ENCODE results near the gene TAL1.

TAL1 gene

DNA sequence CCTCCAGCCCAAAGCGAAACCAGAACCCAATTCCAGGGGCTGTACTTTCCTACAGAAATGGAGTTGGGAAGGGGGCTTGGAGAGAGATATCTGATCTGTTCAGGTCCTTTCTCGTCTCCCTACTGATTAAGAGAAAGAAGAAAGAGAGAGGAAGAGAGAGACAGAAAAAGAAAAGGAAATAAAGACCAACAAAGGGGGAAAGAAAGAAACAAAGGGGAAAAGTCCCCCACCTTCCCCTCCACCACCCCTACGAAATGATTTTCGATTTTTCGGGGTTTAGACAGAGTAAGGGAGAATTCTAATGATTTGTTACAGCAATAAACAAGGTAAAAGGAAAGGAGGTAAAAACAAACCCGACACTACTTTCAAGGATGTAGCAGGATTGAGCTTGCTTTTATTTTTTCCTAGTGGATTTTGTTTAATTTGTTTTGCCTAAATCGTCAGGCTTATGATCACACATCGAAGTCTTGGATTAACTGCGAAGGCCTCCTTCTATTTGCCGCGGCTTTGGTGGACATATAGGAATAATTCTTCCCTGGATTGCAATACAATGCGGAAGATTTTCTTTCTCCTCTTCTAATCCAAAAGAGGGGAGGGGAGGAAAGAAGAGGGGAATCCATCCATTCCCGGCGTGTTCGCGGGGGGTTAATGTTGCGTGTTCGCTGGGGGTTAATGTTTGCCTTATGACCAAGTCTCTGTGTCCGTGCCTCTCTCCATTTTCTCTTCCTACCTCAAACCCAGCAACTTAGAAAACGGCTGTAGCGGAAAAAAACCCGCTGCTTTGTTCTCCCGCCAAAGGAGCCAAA is 1.9 kb downstream of the TAL1 start:
- DNase-seq (ENCODE audit: low spot score) = no peak
- ChIA-PET CTCF (no interaction called here), POLR2A (ENCODE audit: low non-redundant PET) (no interaction called here)
- H3K27ac ChIP-seq = no peak overlapping the region
- TF ChIP-seq, protein P1, sequence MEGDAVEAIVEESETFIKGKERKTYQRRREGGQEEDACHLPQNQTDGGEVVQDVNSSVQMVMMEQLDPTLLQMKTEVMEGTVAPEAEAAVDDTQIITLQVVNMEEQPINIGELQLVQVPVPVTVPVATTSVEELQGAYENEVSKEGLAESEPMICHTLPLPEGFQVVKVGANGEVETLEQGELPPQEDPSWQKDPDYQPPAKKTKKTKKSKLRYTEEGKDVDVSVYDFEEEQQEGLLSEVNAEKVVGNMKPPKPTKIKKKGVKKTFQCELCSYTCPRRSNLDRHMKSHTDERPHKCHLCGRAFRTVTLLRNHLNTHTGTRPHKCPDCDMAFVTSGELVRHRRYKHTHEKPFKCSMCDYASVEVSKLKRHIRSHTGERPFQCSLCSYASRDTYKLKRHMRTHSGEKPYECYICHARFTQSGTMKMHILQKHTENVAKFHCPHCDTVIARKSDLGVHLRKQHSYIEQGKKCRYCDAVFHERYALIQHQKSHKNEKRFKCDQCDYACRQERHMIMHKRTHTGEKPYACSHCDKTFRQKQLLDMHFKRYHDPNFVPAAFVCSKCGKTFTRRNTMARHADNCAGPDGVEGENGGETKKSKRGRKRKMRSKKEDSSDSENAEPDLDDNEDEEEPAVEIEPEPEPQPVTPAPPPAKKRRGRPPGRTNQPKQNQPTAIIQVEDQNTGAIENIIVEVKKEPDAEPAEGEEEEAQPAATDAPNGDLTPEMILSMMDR (conservative IDR thresholded peaks at IDR 0.05; ENCODE audit: low read depth) = no peak

DNA sequence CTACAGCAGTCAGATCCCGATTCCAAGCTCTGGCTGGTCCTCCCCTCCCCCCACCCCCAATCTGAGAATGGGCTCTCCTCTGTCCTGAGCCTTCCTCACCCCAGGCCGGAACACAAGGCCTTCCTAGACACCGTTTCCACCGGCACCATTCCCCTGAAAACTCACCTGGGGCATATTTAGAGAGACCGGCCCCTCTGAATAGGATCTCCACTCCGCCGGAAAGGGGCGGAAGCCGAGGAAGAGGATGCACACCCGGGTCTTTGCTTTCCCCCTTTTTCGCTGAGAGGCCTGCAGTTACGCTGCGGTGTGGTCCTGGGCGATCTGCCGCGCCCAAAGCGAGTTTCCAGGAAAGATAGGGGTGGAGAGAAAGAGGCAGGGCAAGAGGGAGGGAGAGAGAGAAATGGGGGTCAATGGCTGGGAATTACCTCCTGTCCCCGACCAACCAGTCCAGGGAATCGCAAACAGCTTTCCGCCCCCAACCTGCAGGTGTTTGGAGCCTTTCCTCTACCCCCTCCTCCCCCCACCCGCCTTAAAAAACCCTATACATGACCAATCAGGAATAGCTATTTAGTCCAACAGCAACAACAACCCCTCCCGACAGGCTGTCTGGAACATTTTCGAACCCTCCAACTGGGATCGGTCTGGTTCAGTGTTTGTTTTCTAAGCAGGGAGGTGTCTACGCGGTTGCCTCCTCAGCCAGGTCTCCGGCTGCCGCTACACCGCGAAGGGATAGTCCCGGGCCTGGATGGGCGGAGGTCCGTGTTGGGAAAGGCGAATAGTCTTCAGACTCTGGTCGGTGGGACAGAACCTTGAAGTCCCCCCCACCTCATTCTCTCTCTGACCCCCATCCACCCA is 2.8 kb downstream of the TAL1 start:
- no peak for DNase-seq (ENCODE audit: low spot score)
- no peak overlapping the region for H3K27ac ChIP-seq
- ChIA-PET CTCF (no interaction called here), POLR2A (ENCODE audit: low non-redundant PET) (no interaction called here)
- TF ChIP-seq, protein P1 (conservative IDR thresholded peaks at IDR 0.05; ENCODE audit: low read depth) = no peak

DNA sequence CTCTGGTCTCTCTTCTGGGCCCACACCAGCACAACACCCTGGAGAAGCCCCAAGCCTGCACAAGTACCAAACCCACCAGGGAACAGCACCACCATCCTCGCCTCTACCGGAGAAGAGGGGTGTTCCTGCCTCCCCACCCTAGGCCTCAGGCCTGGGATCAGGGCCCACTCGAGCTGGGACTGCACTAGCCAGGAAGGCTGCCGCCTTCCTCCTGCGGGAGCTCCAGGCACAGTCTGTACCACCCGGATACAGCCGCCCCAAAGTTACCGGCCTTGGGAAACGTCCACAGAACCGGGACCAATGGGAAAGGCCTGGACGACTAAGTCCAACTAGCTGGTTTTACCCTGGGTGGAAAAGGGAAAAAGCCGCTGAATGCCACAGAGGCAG is 3.4 kb downstream of the TAL1 start:
- no peak for DNase-seq (ENCODE audit: low spot score)
- TF ChIP-seq, protein P1 (conservative IDR thresholded peaks at IDR 0.05; ENCODE audit: low read depth) = no peak
- ChIA-PET POLR2A (ENCODE audit: low non-redundant PET) (no interaction called here), CTCF (interaction anchor here (1.0 kb wide), 1 partner anchor 50 kb away, joined by 3 read pairs; no protein-coding TSS in a partner anchor)
- H3K27ac ChIP-seq = no peak overlapping the region

GRCh38 chr1:47227341-47228232 is 4.4 kb downstream of the TAL1 start:
- ChIA-PET POLR2A (ENCODE audit: low non-redundant PET) (no interaction called here), CTCF (interaction anchor here (0.5 to 1.0 kb wide), 3 partner anchors 49 to 483 kb away, joined by 3 read pairs; no protein-coding TSS in a partner anchor)
- no peak overlapping the region for H3K27ac ChIP-seq
- DNase-seq (ENCODE audit: low spot score) = no peak
- TF ChIP-seq, protein P1 (conservative IDR thresholded peaks at IDR 0.05; ENCODE audit: low read depth) = no peak

DNA sequence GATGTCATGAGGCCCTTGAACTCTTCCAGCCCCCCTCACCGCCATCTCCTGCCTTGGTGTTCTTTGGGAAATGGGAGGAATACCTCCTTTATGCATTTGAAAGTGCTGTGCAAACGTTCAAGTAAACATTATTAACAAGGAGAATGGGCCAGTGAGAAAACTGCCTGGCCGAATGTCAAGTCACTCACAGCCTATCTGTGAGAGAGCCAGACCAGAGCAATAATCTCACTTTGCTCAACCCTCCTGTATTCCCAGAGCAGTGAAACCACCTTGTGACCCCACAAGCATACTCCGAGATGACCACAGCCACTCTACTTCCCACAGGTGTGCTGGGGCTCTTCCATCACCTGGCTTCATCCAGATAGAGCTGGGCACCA is 5.2 kb downstream of the TAL1 start:
- no peak for DNase-seq (ENCODE audit: low spot score)
- TF ChIP-seq, protein P1 (conservative IDR thresholded peaks at IDR 0.05; ENCODE audit: low read depth) = no peak
- POLR2A ChIA-PET (ENCODE audit: low non-redundant PET) = no interaction called here
- CTCF ChIA-PET = interaction anchor here (0.7 kb wide), 1 partner anchor 484 kb away, joined by 3 read pairs; no protein-coding TSS in a partner anchor
- no peak overlapping the region for H3K27ac ChIP-seq

All from RWPE1 (cell line).